GM19043 (cell line): ENCODE results near the gene AFAP1.

Experiments
- ATAC-seq: cut with Tn5 transposase; IDR thresholded peaks from one replicate; pipeline ENCODE4 v1.9.1; 2021; ENCODE audit warnings: low read depth; ENCODE audit not compliant: unreplicated experiment

Gene AFAP1

DNA sequence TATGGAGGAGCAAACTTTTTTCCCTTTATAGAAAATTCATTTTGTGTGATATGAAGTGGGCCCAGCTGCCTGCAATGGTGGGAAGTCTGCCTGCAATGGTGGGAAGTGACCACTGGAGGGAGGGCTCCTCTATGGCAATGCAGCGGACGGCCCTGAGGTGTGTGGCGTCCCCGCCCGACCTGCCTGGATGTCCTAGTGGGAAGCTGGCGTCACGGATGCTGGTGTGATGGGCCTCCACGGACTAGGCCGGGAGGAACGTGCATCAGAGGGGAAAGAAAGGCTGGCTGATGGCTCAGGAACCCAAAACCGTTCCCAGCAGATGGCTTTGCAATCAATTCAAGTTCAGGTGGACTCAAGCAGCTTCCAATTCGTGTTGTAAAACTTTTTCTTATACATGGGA, 177.9 kb downstream of the AFAP1 start:
- ATAC-seq, result no peak

DNA sequence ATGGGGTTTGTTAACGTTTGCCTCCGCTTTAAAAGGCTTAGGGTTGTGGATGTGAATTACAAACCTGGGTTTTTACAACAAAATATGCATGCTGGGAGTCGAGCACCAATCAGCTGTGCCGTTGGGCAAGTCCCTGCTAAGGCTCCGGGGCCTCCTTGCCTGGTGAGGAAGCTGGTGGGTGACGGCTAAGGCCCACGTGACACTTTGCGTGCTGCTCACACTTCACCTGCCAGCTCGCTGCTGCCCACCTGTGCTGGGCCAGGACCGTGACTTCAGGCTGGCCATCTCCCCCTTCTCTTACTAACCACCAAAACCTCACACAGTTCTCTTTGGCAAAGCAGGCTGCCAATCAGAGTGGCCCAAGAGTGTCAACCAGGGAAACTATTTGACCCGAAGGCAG, 178.3 kb downstream of the AFAP1 start:
- no peak for ATAC-seq

DNA sequence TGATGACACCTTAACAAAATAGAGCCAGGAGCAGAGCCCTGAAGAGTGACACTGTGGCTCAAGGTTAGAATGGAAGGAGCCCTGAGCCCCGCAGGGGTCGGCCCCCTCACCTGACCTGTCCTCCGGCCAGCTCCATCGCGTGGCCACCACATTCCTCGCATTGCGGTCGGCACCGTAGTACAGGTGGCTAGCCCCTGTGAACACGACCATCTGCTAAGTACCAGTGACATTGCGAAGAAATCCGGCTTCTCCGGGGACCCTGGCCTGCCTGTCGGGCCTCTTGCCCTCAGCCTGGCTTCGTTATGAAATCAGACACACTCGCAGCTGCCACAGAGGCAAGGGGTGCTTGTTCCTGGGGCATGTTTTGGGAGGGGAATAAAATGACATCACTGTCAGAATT, 179.0 kb downstream of the AFAP1 start:
- no peak for ATAC-seq

DNA sequence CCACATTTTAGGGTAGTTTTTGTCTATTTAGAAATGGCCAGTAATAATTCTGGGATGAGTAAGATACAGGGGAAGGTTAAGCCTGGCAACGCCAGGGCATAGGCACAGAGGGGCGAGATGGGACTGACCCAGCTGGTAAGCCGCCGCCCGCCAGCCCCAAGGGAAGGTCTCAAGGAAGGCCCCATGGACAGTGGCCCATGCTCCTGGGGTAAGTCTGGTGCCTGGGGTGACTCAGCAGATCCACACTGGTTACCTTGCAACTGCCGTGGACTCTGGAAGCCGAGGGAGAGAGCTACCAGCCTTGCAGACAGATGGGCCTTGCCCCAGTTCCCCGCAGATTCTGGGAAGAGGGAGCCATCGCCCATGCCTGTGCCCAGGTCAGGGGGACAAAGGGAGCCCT, 179.4 kb downstream of the AFAP1 start:
- ATAC-seq, result no peak

DNA sequence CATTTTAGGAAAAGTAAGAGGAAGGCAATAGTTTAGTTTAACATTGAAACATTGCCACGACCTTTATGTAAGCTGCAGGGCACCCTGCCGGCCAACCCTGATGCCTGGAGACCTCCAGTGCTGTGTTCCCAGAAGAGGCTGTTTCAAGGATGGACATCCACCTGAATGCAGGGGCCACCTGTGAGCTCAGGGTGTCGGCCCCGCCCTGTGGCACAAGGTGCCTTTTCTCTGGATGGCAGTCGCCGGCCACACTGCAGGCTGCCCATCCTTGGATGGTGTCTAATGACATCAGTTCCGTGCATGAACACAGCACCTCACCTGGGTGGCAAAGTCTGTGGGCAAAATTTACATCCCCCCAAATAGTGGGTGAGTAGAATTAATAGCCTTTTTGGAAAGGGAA, 180.0 kb downstream of the AFAP1 start:
- ATAC-seq, result no peak

DNA sequence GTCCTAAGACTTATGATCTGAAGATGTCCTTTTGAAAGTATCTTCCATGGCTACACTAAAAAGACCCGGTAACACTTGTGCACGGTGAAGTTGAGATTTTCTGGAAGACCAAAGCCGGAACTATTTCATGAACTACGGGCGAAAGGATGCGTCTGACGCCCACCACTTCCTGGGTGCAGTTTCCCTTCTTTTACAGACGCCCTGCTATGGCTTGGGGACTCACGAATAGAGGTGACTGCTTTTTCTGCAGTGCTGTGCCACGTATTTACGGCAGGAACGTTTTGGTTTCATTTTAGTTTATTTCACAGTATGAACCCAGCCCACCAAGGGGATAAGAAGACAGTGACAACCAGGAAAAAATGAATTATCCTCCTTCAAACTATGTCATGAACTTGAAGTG, 180.4 kb downstream of the AFAP1 start:
- no peak for ATAC-seq

DNA sequence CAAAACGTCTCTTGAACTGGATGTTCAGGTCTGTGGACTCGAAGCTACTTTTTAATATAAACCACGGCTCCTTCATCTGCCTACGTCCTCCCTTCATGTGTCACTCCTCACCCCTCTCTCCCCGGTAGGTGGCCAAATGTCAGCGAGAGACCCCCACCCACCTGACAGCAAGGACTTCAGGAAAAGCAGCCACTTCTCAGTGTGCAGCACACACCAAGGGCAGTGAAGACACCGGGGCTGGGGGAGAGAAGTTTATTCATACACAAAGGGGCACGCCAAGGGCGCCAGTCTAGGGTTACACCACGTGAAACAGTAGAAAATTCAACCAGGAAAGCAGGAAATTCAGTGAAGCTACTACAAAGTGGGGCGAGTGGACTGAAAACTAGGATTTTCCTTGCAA, 181.2 kb downstream of the AFAP1 start:
- ATAC-seq, result no peak

DNA sequence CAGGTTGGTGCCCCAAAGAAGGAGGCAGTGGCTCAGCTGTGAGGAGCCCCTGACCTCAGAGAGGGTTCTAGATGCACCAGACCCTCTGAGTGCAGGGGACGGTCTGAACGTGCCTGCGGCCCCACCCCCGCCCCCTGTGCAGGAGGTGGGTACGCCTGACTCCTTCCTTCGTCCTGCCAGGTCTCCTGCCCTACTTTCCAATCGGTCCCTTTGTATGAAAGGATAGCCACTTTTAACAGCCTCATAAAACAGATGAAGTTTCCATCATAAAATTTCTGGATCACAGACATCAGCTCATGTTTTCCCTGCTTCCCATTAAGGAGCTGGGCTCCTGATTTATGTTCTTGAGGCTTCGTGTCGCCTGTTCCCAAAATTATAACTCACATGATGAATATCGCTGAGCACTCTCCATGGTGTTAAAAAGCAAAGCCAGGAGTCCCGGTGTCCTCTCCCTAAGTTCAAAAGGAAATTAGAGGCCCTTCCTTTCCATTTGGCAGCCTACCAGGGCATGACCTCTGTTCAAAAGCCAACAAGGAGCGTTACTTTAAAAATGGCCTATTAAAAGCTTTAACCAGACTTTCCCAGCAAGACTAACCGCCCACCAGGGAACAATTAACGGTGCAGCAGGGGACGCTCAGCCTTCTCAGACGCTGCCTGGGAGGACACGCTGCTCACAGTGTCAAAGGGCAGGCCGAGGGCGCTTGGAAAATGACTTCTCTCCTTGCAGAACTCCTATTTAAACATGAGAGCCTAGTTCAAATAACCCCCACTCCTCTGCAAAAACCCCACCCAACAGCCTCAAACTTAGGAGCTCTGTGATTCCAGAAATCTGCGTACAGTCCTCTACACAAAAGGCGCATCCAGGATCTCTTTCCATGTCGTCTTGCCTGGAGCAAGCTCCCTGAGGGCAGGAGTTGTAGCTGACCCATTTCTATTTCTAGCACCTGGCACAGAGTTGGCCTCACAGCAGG, 181.9 kb downstream of the AFAP1 start:
- ATAC-seq, result no peak

DNA sequence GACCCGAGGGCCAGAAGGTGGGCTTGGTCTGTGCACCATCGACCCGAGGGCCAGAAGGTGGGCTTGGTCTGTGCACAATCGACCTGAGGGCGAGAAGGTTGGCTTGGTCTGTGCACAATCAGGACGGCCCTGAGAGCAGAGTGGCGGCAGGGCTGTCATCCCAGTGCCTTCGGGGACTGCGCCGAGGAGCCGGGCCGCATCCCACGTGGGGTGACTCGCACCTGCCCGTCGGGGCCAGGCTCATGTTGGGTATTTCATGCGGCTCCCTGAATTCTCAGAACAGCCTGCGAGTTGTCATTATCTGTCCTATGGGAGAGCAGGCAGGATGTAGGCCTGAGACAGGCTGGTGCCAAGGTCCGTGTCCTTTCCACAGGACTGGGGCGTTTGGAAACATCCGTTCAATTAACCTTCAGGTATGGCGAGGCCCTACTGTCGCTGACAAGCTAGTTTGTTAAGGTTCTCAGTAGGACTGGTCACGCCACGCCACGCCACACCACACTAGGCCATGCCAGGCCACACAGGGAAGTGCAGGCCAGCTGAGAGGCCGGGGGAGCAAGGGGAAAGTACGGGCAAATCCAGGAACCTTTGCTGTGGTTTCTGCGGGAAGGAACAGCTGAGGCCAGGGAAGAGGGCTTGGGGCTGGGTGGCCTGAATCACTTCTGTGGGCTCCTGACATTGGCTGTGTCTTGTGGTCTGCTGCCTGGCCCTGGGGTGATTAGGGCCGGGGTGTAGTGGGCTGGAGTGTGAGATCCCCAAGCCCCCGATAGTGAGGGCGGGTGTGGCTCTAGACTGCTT, 182.9 kb downstream of the AFAP1 start:
- ATAC-seq, result no peak

DNA sequence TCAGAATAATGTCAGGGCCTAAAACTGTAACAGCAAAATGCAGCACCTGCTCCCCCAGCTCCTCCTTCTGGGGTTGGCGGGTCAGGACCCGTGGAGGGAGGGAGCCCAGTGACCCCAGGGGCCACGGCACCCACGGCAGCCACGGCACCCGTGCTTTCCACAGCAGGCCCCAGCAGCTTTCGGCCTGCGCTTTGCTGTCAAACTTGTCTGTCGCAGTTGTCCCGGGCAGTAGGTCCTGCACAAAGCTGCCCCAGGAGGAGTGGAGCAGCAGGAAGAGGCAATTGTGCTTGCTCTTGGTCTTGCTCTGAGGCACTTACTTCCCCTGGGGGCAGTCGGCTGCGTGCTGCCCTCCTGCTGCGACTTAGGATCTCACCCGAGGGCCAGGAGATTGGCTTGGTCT, 183.6 kb downstream of the AFAP1 start:
- ATAC-seq, result no peak

DNA sequence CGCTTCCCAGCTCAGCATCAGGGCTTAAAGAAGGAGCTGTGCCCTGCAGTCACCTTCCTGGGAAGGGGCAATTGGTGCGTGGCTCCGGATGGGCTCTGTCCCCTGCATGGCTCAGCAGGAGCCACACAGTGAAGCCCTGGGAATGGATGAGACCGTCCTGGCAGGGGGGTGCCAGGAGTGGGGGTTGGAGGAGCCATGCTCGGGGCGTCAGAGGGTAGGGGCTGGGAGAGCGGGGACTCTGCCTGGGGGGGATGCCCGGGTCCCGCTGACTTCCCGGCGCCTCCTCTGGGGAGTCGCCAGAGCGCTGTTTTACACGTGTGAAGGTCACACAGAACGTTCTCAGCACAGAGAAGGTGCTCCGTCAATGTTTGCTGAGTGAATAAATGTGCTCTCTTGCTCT, 184.1 kb downstream of the AFAP1 start:
- ATAC-seq, result no peak

DNA sequence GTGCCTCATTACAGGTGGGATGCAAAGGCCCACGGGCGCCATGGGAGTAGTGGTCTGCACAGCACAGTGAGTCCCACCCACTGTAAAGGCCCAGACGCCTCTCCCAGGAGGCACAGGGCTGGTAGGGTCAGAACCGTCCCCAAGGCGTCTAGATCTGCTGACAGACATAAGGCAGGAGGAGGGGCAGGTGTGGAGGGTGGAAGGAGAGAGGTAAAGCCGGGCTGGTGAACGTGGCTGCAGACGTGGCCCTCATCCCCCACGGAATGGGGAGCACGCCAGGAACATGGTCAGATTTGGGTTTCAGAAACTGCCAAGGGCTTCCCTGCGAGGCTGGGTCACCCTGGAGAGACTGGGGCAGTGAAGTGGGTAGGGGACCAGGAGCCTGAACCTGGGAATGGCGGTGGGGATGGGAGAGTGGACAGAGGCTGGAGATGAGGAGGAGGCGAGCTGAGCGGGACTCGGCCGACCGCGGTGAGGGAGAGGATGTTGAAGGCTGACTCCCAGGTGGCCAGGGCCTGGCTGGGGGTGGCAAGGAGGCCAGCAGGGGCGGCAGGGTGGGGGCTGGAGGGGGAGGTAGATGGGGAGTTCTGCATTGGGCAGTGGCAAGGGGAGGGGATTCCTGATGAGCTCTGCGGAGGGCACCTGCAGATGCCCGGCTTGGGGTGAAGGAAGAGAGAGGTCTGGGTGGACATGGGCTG, 184.9 kb downstream of the AFAP1 start:
- ATAC-seq, result no peak

DNA sequence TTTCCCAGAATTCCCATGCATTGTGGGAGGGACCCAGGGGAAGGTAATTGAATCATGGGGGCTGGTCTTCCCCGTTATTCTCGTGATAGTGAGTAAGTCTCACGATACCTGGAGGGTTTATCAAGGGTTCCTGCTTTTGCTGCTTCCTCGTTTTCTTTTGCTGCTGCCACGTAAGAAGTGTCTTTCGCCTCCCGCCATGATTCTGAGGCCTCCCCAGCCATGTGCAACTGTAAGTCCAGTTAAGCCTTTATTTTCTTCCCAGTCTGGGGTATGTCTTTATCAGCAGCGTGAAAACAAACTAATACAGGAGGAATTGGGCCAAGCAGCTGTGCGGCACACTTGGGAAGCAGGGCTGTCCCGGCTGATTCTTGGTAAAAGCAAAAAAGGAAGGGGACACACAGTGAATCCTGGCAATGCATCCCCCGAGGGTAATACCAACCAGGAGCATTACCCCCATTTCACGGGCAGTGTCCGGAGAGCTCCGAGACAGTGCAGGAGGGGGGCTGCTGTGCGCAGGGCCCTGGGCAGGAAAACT, 185.7 kb downstream of the AFAP1 start:
- no peak for ATAC-seq

DNA sequence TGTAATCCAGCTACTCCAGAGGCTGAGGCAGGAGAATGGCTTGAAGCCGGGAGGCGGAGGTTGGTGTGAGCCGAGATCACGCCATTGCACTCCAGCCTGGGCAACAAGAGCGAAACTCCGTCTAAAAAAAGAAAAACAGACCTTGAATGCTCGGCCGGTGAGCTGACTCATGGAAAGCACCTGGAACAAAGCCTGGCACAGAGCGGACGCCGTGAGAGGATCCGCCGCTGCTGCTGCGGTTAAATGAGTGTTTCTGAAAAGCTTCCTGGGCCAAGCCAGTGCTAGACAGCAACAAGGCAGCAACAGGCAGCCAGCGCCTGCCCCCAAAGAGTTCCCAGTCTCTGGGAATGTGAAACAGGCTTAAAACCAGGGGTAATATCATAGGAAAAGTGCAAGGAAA, 186.4 kb downstream of the AFAP1 start:
- no peak for ATAC-seq

DNA sequence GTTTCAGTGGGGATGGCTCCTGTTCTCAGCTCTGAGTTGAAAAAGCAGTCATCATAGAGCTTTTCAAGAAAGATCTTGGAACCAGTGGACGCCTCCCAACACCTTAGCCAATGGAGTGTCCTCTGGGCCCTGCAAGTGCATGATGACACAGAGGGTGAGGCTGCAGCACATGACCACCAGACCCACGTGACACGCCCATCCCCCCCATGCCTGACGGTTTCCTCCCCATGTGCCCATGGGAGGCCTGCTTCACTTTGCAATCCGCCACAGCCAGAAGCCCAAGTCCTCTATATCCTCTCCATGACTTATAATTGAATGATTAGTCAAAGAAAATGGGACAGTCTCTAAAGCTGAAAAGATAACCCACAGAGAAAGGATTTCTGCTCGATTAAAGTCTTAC, 187.0 kb downstream of the AFAP1 start:
- no peak for ATAC-seq

DNA sequence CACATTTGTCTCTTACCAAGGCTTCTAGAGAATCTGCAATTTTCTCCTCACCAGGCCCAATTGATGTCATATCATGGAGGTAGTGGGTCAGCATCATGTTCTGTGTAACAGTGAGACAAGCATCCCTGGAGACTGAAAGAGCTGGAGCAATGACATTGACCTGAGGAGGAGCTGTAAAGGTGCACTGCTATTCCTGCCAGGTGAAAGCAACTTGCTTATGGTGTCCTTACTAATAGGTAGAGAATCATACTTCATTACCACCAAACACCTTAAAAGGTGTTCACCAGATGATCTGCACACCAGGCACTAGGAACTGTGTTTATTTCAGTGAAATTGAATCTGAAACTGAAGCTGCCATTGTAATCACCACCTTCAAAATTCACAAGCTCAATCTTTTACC, 188.7 kb downstream of the AFAP1 start:
- ATAC-seq, result no peak

DNA sequence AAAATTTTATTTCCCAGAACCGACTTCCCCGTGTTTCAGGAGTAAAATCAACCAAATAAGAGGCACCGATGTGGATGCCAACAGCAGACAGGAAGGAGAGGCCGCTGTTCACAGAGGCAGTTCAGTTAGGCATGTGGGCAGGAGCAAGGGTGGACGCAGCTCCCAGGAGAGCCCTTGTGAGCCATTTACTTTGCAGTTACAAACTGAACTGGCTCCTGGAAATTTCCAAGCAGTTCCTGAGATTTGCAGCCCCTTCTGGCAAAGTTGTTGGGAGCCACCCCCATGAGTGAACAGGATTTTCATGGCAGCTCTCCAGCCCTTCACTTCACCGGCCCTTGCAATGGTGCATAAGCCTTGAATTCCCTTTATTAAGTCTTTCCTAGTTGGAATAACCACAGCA, 189.1 kb downstream of the AFAP1 start:
- no peak for ATAC-seq

DNA sequence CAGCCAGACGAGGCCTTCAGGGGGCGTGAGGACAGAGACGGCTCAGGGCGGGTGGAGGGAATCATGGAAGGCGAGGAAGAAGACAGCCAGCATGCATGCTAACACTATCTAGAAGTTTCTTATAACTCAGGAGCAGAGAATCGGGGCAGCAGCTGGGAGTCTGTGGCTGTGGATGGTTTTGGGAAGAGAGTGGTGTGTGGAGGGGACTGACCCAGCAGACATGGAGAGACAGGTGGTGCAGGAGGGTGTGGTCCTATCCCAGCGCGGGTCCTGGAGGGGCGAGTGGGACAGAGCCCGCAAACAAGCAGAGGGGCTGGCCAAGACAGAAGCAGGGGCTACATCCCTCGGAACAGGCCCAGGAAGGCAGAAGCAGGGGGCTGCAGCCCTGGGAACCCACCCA, 192.1 kb downstream of the AFAP1 start:
- no peak for ATAC-seq

DNA sequence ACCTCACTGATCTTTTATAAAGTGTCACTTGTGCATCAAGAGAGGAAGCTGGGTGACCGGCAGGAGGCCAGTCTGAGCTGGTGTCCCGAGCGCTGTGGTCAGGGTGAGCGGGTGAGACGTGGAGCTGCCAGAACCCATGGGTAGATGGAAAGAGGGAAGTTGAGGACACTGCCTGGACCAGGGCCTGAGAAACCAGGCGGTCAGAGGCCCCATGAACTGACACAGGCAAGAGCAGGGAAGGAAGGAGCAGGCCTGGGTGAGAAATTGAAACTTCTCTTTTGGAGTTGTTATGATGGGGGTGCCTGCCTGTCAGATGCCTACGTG, 192.6 kb downstream of the AFAP1 start:
- no peak for ATAC-seq

DNA sequence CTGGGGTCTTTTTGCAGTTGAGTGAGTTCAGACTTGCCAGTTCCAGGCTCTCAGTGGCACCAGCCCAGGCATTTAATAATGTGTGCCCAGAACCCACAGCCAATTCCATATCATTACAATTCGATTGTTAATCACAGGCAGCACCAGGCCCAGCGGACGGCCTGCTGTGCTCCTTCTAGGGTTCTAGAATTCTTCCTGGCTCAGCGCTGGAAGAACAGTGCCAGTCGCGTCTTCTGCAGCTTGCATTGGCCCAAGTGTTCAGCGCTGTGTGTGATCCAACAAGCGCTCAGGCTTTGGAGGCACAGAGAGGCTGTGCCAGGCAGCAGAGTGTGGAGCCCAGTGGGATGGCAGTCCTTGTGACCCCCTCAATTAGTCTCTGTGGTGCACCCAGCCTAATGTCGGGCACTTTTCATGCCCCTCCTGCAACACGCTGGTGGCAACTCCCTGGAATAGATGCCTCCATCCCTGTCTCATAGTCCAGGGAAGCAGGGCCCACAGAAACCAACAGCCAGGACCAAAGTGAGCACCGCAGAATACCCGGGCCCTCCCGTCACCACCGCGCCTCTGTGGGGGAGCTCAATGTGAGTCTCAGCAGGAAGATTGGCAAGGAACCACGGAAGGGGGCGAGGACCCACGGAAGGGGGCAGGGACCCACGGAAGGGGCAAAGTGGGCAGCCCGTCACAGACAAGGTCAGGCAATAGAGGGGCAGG, 193.2 kb downstream of the AFAP1 start:
- no peak for ATAC-seq
